GM21737 (cell line): ENCODE data around the gene ANXA2.
A peak's percentile ranks its signal among the peaks of the same experiment; 100 is the strongest.
"Not testable (repeated sequence)": the region's sequence is repeated elsewhere in the genome, so short reads cannot be mapped to it uniquely, and the experiment has no call there.

ENCODE experiments used
- ATAC-seq: cut with Tn5 transposase; IDR thresholded peaks from one replicate; pipeline ENCODE4 v1.9.1; 2021; ENCODE audit warnings: mild to moderate bottlenecking, moderate library complexity; ENCODE audit not compliant: unreplicated experiment

The ANXA2 gene

DNA sequence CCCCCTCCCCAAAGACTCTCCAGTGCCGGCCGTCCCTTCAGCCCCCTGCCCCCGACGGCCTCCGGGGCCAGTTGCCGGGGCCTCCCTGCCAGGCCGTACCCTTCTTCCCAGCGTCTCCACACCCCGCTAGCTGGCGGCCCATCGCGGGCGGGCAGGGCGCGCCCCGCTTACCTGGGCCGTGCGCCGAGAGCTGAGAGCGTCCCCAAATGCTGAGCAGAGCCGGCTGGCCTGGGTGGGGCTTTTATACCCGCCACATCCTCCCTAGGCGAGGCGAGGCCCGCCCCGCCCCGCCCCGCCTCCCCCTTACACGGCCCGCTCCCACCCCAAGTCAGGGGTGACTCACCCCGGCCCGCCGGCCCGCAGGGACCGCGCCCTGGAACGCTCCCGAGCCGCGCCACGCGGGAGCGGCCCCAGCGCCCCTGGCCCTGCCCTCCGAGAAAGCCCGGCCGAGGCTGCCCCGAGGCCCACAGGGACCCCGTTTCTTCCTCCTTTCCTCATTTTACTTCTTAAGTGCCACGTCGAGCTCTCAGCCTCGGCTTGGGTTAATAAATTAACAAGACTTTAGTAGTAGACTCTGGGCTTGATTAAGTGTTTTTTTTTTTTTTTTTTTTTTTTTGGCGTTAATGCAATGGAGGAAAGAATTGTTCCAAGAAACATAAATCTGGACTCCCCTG is at the start of gene ANXA2:
Gene ANXA2 (minus strand): TSS at position 215 of the 674 bp plus-strand sequence. CDS start 11,911 bp downstream, outside the sequence.
- ATAC-seq: peak; percentile 71

DNA sequence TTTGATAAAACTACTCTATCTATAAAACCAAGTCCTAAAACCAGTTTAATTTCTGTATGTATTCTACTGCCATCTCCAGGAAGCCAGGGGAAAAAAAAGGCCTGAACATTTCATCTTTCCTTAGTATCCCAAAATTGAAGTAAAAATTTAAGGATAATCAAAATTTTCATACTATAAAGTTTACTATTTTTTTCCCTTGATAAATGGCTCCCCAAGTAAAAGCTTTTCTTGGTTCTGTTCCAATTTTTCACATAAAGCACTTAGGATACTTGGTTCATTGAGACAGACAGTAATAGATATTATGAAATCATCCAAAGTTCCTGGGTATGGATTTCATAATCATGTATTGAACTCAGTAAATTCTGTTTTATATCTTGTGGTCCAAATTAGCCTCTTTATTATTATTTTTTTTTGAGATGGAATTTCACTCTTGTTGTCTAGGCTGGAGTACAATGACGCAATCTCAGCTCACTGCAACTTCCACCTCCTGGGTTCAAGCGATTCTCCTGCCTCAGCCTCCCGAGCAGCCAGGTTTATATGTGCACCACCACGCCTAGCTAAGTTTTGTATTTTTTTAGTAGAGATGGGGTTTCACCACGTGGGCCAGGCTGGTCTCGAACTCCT is 46.6 kb upstream of the ANXA2 start:
- ATAC-seq: no peak

DNA sequence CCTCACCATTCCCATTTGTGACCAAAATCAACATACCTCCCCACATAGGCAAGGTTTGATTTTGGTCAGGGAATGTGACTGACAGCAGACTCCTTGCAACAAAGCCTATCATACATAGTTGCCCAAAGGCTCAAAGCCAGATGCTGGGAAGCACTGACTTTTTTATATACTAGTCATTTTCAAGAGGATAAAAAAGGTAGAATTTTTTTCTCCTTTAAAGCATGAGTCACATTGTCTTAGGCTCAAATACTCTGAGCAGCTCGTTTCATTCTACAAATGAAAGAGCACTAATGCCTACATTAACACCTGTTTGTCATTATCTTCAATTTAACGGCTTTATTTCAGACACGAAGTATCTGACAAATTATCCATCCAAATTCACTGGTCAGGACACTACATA is 45.0 kb upstream of the ANXA2 start:
- ATAC-seq: no peak

DNA sequence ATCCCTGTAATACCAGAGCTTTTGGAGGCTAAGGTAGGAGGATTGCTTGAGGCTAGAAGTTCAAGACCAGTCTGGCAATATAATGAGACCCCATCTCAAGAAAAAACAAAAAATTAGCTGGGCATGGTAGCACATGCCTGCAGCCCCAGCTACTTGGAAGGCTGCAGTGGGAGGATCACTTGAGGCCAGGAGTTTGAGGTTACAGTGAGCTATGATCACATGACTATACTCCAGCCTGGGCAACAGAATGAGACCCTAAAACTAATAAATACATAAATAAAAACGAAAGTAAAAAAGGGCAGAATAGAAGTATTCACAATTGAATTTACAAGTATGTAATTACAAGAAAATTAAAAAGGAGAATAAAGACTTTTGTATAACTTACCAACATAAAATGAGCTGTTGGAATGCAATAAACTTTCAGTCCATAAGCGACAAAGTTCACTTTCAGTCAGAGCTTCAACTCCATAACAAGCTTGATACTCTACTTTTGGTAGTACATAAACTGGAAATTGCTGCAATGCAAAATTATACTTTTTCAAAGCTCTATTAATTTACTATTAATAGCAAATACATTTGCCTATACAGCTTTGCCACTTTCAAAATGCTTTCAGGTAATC is 44.4 kb upstream of the ANXA2 start:
- no peak for ATAC-seq

DNA sequence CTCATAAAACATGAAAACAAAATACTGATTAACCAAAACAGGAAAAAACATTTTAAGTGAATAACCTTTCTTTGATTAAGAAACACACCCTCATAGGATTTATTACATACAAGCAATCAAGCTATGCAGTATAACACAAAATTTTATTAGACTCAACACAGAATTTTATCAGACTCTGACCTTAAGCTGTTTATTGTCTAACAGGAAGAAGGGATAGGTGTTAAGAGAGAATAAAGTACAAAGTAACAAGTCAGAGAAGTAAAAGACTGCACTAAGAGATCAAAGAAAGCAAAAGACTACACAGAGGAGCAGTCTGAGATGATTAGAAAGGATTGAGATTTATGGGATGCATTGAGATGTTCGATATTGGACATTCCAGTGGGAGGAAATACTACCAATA is 43.5 kb upstream of the ANXA2 start:
- no peak for ATAC-seq

DNA sequence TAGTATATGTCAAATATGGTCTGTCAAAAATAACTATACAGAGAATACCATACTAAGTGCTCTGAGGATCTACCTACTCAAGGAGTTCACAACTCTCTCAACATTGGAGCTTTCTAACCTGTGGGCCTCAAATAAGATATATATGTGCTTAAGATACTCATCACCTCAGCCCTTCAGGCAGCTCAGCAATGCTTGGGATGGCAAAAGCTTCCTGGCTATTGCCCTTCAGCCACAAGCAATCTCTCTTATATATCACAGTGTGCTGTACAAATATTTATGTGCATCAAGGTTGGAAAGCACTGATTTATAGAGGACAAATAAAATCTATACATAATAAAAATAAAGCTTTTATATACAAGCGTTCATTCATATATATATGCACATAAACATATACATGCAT is 40.9 kb upstream of the ANXA2 start:
- no peak for ATAC-seq

DNA sequence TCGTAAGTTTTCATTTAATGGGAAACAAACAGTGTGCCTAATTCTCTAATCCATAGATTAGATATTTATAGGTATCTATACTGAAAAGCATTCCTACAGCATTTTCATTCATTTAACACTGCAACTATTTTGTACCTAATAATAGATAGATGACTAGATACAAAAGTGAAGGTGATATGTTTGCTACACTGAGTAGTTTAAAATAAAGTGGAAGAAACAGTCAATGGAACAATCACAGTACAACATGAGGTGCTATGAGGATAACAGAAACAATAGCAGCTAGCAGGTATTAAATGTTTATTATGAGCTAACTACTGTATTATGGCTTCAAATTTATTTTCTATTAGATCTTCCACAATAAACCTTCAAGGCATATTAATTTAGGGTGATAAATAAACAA is 31.1 kb upstream of the ANXA2 start:
- no peak for ATAC-seq

DNA sequence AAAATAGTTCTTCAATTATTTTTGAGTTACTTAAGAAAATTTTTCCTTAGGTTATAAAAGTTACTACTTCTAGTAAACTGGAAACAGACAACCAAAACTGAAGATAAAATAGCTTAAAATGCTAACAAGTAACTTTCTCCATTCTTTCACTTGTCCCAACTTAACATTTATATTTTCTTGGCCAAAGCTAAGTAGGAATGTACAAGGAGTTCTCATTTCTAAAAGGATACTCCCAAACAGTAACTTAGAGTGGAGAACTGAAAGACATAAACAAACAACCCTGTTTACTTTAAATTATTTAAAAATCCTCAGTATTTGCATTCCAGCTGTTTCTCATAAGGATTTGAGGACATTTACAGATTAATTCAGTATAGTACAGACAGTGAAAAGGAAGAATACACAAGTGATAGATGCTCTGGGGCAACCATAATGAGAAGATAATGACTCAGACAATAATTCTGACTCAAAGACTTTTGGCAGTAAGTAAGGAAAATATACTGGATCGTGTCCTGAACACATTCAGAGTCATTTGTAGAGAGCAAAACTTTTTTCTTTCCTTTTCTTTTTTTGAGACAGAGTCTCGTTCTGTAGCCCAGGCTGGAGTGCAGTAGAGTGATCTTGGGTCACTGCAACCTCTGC is 29.2 kb upstream of the ANXA2 start:
- ATAC-seq: no peak

DNA sequence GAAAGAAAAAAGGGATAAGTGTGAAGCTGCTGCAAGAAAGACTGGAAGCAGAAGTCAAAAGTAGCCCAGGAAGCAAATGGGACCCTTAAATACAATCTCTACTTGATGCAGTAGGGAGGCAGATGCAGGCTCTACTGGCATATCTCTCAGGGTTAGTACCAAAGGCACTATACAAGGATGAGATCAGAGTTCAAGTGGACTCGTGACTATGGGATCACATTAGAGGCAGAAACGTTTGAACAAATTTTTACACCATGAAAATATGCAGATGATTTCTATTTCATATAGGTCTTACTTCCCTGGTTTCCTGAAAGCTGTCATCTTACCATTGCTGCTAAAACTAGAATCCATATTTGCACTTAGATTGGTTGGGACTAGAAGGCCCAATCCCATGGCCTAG is 27.7 kb upstream of the ANXA2 start:
- ATAC-seq: no peak

DNA sequence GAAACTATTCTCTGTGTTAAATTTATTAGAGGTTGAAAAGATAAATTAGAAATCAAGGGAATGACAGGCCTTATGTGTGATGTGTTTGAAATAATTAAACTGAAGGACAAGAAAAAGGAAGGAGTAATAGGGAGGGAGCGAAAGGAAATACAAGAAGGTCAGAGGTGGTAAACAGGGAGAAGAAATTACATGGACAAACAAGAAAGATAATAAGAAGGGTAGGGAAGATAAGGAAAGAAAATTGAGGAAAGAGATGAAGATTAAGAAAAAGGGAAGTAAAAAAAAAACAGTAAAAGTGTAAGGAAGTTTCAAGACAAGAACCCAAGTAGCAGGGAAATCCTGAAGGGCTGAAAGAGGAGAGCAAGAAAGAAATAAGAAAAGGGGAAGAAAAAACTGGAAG is 26.2 kb upstream of the ANXA2 start:
- no peak for ATAC-seq

DNA sequence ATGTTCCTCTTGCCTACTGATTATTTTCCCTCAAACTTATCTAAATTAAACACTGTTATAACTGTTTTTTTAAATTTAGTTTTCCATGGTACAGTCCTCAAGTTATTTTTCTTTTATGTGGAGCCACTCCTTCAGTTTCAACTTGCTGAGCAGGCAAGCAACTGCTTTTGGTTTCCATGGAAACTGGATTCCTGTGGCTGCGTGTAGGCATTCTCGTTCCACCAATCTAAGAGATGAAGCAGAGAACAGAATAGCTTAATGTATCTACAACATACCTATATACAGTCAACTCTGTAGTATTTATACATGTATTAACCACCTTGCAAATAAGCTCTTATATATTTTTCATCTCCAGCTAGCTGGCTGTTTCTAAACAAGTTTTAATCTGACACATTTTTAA is 25.8 kb upstream of the ANXA2 start:
- ATAC-seq: no peak

DNA sequence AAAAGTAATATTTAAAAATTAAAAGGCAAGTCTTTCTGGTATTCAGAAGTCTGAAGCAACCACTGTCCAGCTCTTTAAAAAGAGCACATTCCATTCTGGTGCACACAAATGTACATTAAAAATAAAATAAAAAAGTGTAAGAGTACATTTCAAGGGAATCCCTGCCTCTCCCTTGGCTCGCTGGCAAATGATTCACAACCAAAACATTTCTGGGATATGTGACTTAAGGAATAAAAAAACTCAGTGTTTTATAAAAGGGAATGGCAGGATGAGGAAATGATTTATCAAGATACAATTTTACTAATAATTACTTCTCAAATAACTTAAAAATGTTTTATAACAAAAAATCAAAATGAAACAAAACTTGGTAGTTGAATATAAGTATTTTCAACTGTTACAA is 23.8 kb upstream of the ANXA2 start:
- ATAC-seq: no peak

DNA sequence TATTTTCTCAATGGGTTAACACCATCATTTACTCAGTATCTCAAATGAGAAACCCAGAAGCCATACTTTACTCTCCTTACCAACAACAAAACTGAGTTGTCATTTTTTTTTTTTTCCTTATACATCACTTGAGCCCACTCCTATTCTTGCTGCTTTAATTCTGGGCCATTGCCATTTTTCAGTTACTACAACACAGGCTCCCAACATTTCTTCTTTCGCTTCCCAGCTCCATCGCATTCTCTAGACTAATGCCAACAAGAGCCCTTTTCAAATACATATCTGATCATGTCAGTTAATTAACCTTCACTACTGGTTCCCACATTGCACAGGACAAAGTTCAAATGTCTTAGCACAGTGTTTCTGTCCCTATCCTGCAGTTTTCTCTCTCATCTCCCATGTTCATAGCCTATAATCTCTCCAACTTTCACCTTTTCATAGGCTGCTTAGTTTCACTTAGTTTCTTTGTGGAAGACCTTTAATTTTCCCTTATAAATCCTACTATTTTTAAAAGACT is 22.5 kb upstream of the ANXA2 start:
- no peak for ATAC-seq

DNA sequence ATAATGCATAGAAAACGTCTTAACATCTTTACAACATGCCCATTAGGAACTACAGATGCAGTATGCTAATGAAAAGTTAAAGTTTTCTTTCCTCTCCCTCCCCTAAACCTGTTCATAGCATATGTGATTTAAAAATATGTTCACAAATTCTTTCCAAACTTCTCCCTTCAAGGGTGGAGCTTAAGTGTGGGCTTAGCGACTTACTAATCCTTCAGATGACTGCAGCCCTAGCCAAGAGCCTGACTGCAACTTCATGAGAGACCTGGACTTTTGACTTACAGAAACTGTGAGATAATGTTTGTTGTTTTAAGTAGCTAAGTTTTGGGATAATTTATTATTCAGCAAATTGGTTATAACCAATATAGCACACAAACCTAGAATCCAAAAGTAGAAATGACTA is 22.0 kb upstream of the ANXA2 start:
- ATAC-seq: no peak

DNA sequence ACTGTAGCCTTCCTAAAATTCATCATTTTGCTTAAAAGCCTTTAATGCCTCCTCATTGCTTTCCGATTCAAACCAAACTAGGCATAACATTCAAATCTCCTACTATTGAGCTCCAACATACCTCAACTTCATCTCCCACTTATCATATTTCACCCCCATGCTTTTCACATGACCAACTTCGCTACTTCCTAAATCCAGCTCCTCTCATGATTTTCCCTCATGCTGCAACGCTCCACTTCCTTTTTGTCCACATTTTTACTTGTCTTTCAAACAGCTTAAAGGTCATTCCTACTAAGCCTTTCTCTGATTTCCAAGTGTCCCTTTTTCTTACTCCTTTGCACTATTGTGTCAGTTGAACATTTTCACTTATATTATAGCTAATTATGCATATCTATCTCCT is 20.3 kb upstream of the ANXA2 start:
- no peak for ATAC-seq

DNA sequence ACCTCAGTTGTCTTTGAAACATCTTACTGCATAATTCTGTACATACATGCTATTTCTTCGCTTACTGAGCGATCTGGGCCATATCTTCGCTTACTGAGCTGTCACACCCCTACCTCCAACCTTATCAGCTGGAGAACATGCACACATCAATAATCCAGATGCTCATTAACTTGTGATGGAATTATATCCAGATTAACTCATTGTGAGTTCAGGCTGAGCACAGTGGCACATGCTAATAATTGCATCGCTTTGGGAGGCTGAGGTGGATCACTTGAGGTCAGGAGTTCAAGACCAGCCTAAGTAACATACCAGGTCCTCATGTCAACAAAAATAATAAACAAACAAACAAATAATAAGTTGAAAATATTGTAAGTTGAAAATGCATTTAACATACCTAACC is 19.3 kb upstream of the ANXA2 start:
- no peak for ATAC-seq

DNA sequence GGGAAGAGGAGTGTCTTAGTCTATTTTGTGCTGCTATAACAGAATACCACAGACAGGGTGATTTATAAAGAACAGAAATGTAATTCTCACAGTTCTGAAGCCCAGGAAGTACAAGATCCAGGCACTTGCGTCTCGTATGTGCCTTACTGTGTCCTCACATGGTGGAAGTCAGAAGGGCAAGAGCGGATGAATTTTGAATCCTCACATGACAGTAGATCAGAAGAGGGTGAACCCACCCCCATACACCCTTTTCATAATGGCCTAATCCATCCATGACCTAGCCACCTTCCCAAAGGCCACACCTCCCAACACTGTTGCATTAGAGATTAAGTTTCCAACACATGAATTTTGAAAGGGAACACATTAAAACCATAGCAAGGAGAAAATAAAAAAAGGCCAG is 18.7 kb upstream of the ANXA2 start:
- no peak for ATAC-seq

DNA sequence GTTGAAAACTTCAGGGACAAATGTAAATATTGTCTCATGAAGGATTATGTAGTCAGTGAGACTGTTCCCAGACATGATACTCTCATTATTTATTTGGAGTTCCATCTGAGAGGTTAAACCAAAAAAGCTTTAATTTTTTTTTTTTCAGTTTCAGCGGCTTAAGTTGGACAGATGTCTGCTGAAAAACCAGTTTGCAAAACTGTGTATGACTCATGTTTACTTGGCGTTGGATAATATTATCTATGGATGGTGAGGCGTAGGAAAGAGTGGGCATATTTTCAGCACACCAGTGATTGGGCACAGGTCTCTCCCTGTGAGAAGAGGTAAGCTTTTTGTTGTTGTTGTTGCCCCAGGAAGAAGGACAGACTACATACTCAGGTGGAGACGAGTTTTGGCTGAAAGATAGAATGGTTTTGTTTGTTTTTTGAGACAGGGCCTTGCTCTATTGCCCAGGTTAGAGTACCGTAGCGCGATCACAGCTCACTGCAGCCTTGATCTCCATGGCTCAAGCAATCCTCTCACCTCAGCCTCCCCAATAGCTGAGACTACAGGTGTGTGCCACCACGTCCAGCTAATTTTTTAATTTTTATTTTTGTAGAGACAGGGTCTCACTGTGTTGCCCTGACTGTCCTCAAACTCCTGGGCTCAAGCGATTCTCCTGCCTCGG is 16.4 kb upstream of the ANXA2 start:
- ATAC-seq: no peak

DNA sequence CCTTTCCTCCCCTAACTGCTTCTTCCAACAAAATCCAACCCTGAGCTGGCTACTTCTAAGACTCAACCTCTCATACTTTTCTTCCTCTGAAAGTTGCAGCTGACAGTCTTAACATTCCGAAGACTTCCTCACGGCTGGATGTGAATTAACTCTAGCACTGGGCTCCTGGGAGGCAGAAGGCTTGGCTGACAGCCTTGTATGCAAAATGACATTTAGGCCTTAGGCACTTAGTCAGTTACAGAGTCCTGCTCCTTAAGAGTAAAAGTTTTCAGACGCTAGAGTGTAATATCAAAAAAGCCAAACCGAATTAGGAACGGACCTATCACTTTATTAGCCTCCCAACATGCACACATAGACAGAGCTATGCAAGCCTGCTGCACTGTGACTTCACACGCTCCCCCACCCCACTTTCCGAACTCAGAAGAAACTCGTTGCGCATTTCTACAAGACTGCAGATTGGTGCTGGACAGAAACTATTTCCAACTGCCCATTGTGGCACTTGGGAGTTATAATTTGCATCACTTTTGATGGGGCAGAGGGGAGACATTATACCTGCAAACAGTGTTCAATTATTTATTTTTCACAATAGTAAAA is 15.5 kb upstream of the ANXA2 start:
- ATAC-seq: no peak

DNA sequence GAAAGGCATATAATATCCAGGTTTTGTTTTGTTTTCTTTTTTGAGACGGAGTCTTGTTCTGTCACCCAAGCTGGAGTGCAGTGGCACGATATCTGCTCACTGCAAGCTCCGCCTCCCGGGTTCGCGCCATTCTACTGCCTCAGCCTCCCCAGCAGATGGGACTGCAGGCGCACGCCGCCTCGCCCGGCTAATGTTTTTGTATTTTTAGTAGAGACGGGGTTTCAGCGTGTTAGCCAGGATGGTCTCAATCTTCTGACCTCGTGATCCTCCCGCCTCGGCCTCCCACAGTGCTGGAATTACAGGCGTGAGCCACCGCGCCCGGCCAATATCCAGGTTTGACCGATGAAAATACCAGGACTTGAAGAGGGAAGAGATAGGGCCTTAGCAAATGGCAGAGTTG is 15.0 kb upstream of the ANXA2 start:
- not testable (repeated sequence) for ATAC-seq
